K562 (cell line): ENCODE results near the gene PRKCE. TPM values are rescaled to one million over a fixed set of nuclear protein-coding genes. Genes with fewer than 3 reads are reported as not detected.

Source experiments
- ATAC-seq: fragments of 200-7000 bp; cut with Tn5 transposase; 3 replicates; pipeline ENCODE4 v1.9.1; 2020; ENCODE audit warnings: moderate library complexity
- BruUV-seq: library from RNA; stranded (reverse); fragments of 400-500 nt; replicated peaks from 2 replicates; lab custom pipeline; 2021; lab: Mats Ljungman, UMichigan
- CTCF ChIA-PET: fragments of 300-600 bp; formaldehyde crosslinking; extraction: SDS; loops from one replicate; lab custom pipeline; 2021; ENCODE audit warnings: low intra/inter-chr PET ratio; lab: Yijun Ruan, JAX
- POLR2A ChIA-PET: fragments of 300-600, 350-650 bp; sonication (Branson Sonifier 250); formaldehyde crosslinking; extraction: SDS; loops from one replicate; lab custom pipeline; 2021; ENCODE audit warnings: antibody characterized with exemption, inconsistent platforms; lab: Yijun Ruan, JAX
- DNase-seq, 4 experiments: peaks; one replicate each; pipeline versions ENCODE4 v3.0.0 to v3.0.0-alpha.2; 2011 to 2018; ENCODE audit warnings: low spot score in 3 of 4, mixed read lengths in 3 of 4; ENCODE audit errors: extremely low read depth in 1 of 4
- FAIRE-seq: peaks from 2 replicates; lab custom pipeline; 2011; peaks lifted over from hg19 to GRCh38; lab: Jason Lieb, UNC
- H2AFZ ChIP-seq: 2 replicates; pipeline ENCODE4 v1.6.0; 2011; ENCODE audit warnings: low read depth, low read length, control low read depth, inconsistent platforms
- H3K27ac ChIP-seq: fragments of 200-600 bp; 3 replicates; pipeline ENCODE4 v1.8.0; 2011; ENCODE audit warnings: low read depth, mild to moderate bottlenecking, control low read depth, inconsistent platforms, low read length, moderate library complexity, mixed read lengths; ENCODE audit errors: extremely low read depth
- H3K27me3 ChIP-seq, 2 experiments: fragments of 300-600 bp in 1 of 2; 2 replicates in 1 of 2; 3 replicates in 1 of 2; pipeline versions ENCODE4 v1.6.0 to v1.8.0; 2011; ENCODE audit warnings: inconsistent platforms in 2 of 2, low read length in 2 of 2, mild to moderate bottlenecking in 1 of 2, mixed read lengths in 1 of 2, moderate library complexity in 1 of 2; ENCODE audit not compliant: control insufficient read depth in 2 of 2, insufficient read depth in 2 of 2
- H3K36me3 ChIP-seq: fragments of 300-600 bp; 3 replicates; pipeline ENCODE4 v1.8.0; 2011; ENCODE audit warnings: mild to moderate bottlenecking, low read length, inconsistent platforms; ENCODE audit not compliant: control insufficient read depth, insufficient read depth
- H3K4me1 ChIP-seq, 2 experiments: fragments of 200-600 bp in 1 of 2; replicated peaks in 1 of 2; 2 replicates in 1 of 2; 3 replicates in 1 of 2; pipeline versions ENCODE4 v1.5.1 to v1.8.0; 2011; ENCODE audit warnings: inconsistent platforms in 2 of 2, low read length in 2 of 2, mild to moderate bottlenecking in 1 of 2, mixed read lengths in 1 of 2, moderate library complexity in 1 of 2; ENCODE audit not compliant: control insufficient read depth in 2 of 2, insufficient read depth in 2 of 2
- H3K4me2 ChIP-seq: 2 replicates; pipeline ENCODE4 v1.6.1; 2011; ENCODE audit warnings: low read length, control low read depth, inconsistent platforms, mixed read lengths; ENCODE audit not compliant: insufficient read depth
- H3K4me3 ChIP-seq: fragments of 200-600 bp; sonication (generic), shearing (Covaris generic); 2 replicates; pipeline ENCODE4 v1.5.1; 2016; ENCODE audit warnings: control low read depth, inconsistent platforms
- H3K79me2 ChIP-seq: fragments of 200-600 bp; 3 replicates; pipeline ENCODE4 v1.8.0; 2011; ENCODE audit warnings: low read length, inconsistent platforms; ENCODE audit not compliant: control insufficient read depth, insufficient read depth
- H3K9ac ChIP-seq, 2 experiments: 2 replicates each; pipeline versions ENCODE4 v1.6.0 to v1.6.1; 2011; ENCODE audit warnings: low read depth in 2 of 2, low read length in 2 of 2, control low read depth in 1 of 2, inconsistent platforms in 1 of 2, mild to moderate bottlenecking in 1 of 2, mixed read lengths in 1 of 2; ENCODE audit not compliant: insufficient read depth in 1 of 2
- H3K9me1 ChIP-seq: one replicate; pipeline ENCODE4 v1.6.0; 2011; ENCODE audit warnings: inconsistent platforms, mild to moderate bottlenecking, low read length, moderate library complexity; ENCODE audit not compliant: control insufficient read depth, insufficient read depth
- H3K9me3 ChIP-seq: replicated peaks from 2 replicates; pipeline ENCODE4 v1.5.1; 2011; ENCODE audit warnings: low read depth, low read length, inconsistent platforms; ENCODE audit not compliant: control insufficient read depth, insufficient read depth
- H4K20me1 ChIP-seq: replicated peaks from 2 replicates; pipeline ENCODE4 v1.6.1; 2011; ENCODE audit warnings: low read length, inconsistent platforms, mixed read lengths; ENCODE audit not compliant: control insufficient read depth, insufficient read depth
- ATF2 ChIP-seq: sonication (generic); formaldehyde crosslinking; IDR thresholded peaks from 2 replicates; pipeline ENCODE4 v1.8.1; 2022; ENCODE audit warnings: missing genetic modification reagents
- CC2D1A ChIP-seq: fragments of 450-650 bp; IDR thresholded peaks from 2 replicates; pipeline ENCODE4 v1.6.1; 2017; ENCODE audit warnings: mild to moderate bottlenecking
- CHAMP1 ChIP-seq: fragments of 450-650 bp; IDR thresholded peaks from 2 replicates; pipeline ENCODE4 v1.6.1; 2016; ENCODE audit warnings: mild to moderate bottlenecking
- ERF ChIP-seq: fragments of 450-650 bp; formaldehyde crosslinking; IDR thresholded peaks from 2 replicates; pipeline ENCODE4 v1.4.0; 2020; ENCODE audit warnings: mild to moderate bottlenecking, mixed read lengths
- EWSR1 ChIP-seq: fragments of 450-650 bp; IDR thresholded peaks from 2 replicates; pipeline ENCODE4 v1.6.1; 2018; ENCODE audit warnings: borderline replicate concordance, mild to moderate bottlenecking, low read depth, moderate library complexity; ENCODE audit not compliant: partially characterized antibody
- FOXJ2 ChIP-seq: fragments of 200-800 bp; sonication (Bioruptor generic); IDR thresholded peaks from 2 replicates; pipeline ENCODE4 v1.6.1; 2016; ENCODE audit warnings: missing genetic modification characterization, missing compliant biosample characterization
- GATA2 ChIP-seq: sonication (generic); formaldehyde crosslinking; IDR thresholded peaks from 2 replicates; pipeline ENCODE4 v1.4.0; 2020; ENCODE audit warnings: mild to moderate bottlenecking, missing genetic modification reagents
- HLTF ChIP-seq: fragments of 450-650 bp; IDR thresholded peaks from 2 replicates; pipeline ENCODE4 v1.6.1; 2016
- HMBOX1 ChIP-seq: sonication (generic); IDR thresholded peaks from 2 replicates; pipeline ENCODE4 v1.6.1; 2016
- LCOR ChIP-seq: sonication (generic); formaldehyde crosslinking; IDR thresholded peaks from 2 replicates; pipeline ENCODE4 v1.8.0; 2022; ENCODE audit warnings: mild to moderate bottlenecking, missing genetic modification reagents
- MAX ChIP-seq: sonication (generic); formaldehyde crosslinking; IDR thresholded peaks from 2 replicates; pipeline ENCODE4 v1.9.0; 2022; ENCODE audit warnings: mild to moderate bottlenecking, missing genetic modification reagents
- SRSF1 ChIP-seq: fragments of 200-400 bp; formaldehyde crosslinking; IDR thresholded peaks from 2 replicates; pipeline ENCODE4 v1.6.1; 2017; ENCODE audit warnings: mild to moderate bottlenecking, low read depth, low read length, moderate library complexity
- THRA ChIP-seq: fragments of 450-650 bp; IDR thresholded peaks from 2 replicates; pipeline ENCODE4 v1.6.1; 2017; ENCODE audit warnings: mild to moderate bottlenecking, moderate library complexity
- U2AF2 ChIP-seq: fragments of 200-400 bp; formaldehyde crosslinking; optimal IDR thresholded peaks from 2 replicates; pipeline ENCODE3; 2017; ENCODE audit warnings: low read depth, mild to moderate bottlenecking, low read length
- ZNF165 ChIP-seq: fragments of 250-450 bp; sonication (Bioruptor Pico); IDR thresholded peaks from 2 replicates; pipeline ENCODE4 v1.4.0; 2020; ENCODE audit warnings: borderline replicate concordance
- ZNF232 ChIP-seq: sonication (generic); formaldehyde crosslinking; IDR thresholded peaks from 2 replicates; pipeline ENCODE4 v1.8.0; 2022; ENCODE audit warnings: mild to moderate bottlenecking, missing genetic modification reagents
- ZNF699 ChIP-seq: fragments of 250-450 bp; sonication (Bioruptor Pico); IDR thresholded peaks from 2 replicates; pipeline ENCODE4 v1.8.0; 2021; ENCODE audit warnings: mild to moderate bottlenecking, moderate library complexity; ENCODE audit not compliant: insufficient replicate concordance
- ZNF764 ChIP-seq: fragments of 250-450 bp; sonication (Bioruptor Pico); IDR thresholded peaks from 2 replicates; pipeline ENCODE4 v1.4.0; 2020; ENCODE audit warnings: low read depth, mild to moderate bottlenecking, moderate library complexity
- WGBS: fragments of 100-300 bp; shearing (Covaris generic); methylation state at CpG from one replicate; pipeline ENCODE4 v1.1.6; 2016; ENCODE audit warnings: low coverage, mixed read lengths; ENCODE audit not compliant: insufficient coverage; ENCODE audit errors: missing lambda C conversion rate; 5-methylcytosine and 5-hydroxymethylcytosine counted together
- in situ Hi-C: fragments of 300-500 bp; cut with MboI; formaldehyde crosslinking; loops from 4 replicates; pipeline ENCODE4 v1.15.0; 2018; ENCODE audit warnings: inconsistent platforms, mixed read lengths
- intact Hi-C: fragments of 100-400 bp; cut with micrococcal nuclease; formaldehyde crosslinking; loops from 2 replicates; pipeline ENCODE4 v1.14.2; 2022
- polyA plus RNA-seq, 8 experiments: library from polyadenylated mRNA; depleted of rRNA in 4 of 8; stranded (reverse) in 5 of 8; unstranded in 3 of 8; fragments of >200 nt; fragmentation: Nextera tagmentation in 2 of 8; fragmentation: Illumina TruSeq in 1 of 8; extraction: Ambion mirVana in 2 of 8; extraction: Trizol in 1 of 8; gene quantifications; 2 replicates each; pipeline versions ENCODE4 v1.2.1 to v1.2.3, GENCODE V29; 2011 to 2014; ENCODE audit warnings: inconsistent platforms in 1 of 8, missing spikeins in 1 of 8
- total RNA-seq, 7 experiments: library from RNA; depleted of rRNA in 6 of 7; stranded (reverse); fragments of >200 nt in 6 of 7; fragmentation: Illumina TruSeq in 2 of 7; extraction: Trizol in 2 of 7; gene quantifications; 2 replicates each; pipeline versions ENCODE4 v1.2.1 to v1.2.3, GENCODE V29; 2011 to 2021; ENCODE audit warnings: low replicate concordance in 1 of 7

PRKCE gene
- total and polyA plus RNA-seq, 9 of the 15 experiments (the other 6 are each of a cell fraction or from before 2014, with no cell fraction given) = 0.06 to 1.0 (median 0.22) TPM; not detected in 1

- DNase-seq = no peak
- FAIRE-seq = no peak
- no peaks in the 10 kb centered on the region for H3K36me3 ChIP-seq
- no peak overlapping the region for H3K4me3 ChIP-seq
- ChIA-PET CTCF (interaction anchor here (0.6 kb wide), 1 partner anchor 1004 kb away, joined by 5 read pairs; no protein-coding TSS in a partner anchor), POLR2A (no interaction called here)
- H3K9me3 ChIP-seq = no peaks in the 10 kb centered on the region
- peaks cover 7 to 21% of the 10 kb centered on the region in 2 experiments for H3K27me3 ChIP-seq
- no peaks in the 10 kb centered on the region; a peak in 1 of 5 replicates for H3K4me1 ChIP-seq
- no TSS peak for BruUV-seq
- H3K79me2 ChIP-seq = no peaks in the 10 kb centered on the region
- no peaks in the 10 kb centered on the region for H3K9me1 ChIP-seq
- H3K9ac ChIP-seq = no peak overlapping the region
- in situ Hi-C loops (loop anchor here (10.0 kb wide), 1 partner anchor 359 kb away; no protein-coding TSS in a partner anchor), intact Hi-C loops (loop anchor here (10.0 kb wide), 1 partner anchor 279 kb away; the partner anchor contains the start of gene EPAS1)
- no peak overlapping the region for H2AFZ ChIP-seq
- no peaks in the 10 kb centered on the region; the same call in 1 of the 2 replicates for H4K20me1 ChIP-seq
- WGBS = 4% methylated on average over 6 of the region's 6 CpGs
- no peak for ATAC-seq
- no peak overlapping the region for H3K27ac ChIP-seq
- H3K4me2 ChIP-seq = no peak overlapping the region
- TF ChIP-seq U2AF2 = no peak
- no peak for TF ChIP-seq ATF2 (CRISPR knock-in tag)
- TF ChIP-seq FOXJ2 (tag) = no peak
- no peak for TF ChIP-seq MAX (CRISPR knock-in tag)
- no peak for TF ChIP-seq ZNF165 (CRISPR knock-in tag)
- no peak for TF ChIP-seq HLTF
- no peak for TF ChIP-seq ZNF699
- TF ChIP-seq CHAMP1 = no peak
- TF ChIP-seq ERF (CRISPR knock-in tag) = no peak
- TF ChIP-seq SRSF1 = no peak
- no peak for TF ChIP-seq CC2D1A
- no peak for TF ChIP-seq LCOR (CRISPR knock-in tag)
- no peak for TF ChIP-seq EWSR1
- no peak for TF ChIP-seq THRA
- no peak for TF ChIP-seq HMBOX1
- no peak for TF ChIP-seq ZNF232 (CRISPR knock-in tag)
- no peak for TF ChIP-seq GATA2 (CRISPR knock-in tag)
- TF ChIP-seq ZNF764 (CRISPR knock-in tag) = no peak
Measured at GRCh38 chr2:46016091-46016490, 364.6 kb downstream of the PRKCE start.
